Suppressor macrophage treated with lipopolysaccharide for 4 hours (primary cell): ENCODE results near the gene CFAP65.
A peak's percentile ranks its signal among the peaks of the same experiment; 100 is the strongest.

ENCODE experiments used
- DNase-seq: peaks from one replicate; pipeline ENCODE4 v3.0.0-alpha.2; 2020

CFAP65 gene

GRCh38 chr2:219003979-219004378 lies 37.3 kb downstream of the CFAP65 start:
- no peak for DNase-seq

GRCh38 chr2:219003267-219003634 lies 38.1 kb downstream of the CFAP65 start:
- peak; percentile 27 for DNase-seq

GRCh38 chr2:219002395-219003266 lies 38.7 kb downstream of the CFAP65 start:
- no peak for DNase-seq

- no peak for DNase-seq
Observed at GRCh38 chr2:219001577-219002394, 39.5 kb downstream of the CFAP65 start.

- no peak for DNase-seq
Observed at GRCh38 chr2:219001100-219001576, 40.2 kb downstream of the CFAP65 start.

- DNase-seq, result no peak
Observed at GRCh38 chr2:219000569-219000960, 40.8 kb downstream of the CFAP65 start.

- DNase-seq, result no peak
Observed at GRCh38 chr2:218999881-219000568, 41.3 kb downstream of the CFAP65 start.

- no peak for DNase-seq
Observed at GRCh38 chr2:218999021-218999880, 42.1 kb downstream of the CFAP65 start.

GRCh38 chr2:218998414-218999002 lies 42.8 kb downstream of the CFAP65 start:
- DNase-seq, result no peak

- no peak for DNase-seq
Observed at GRCh38 chr2:218997731-218998130, 43.6 kb downstream of the CFAP65 start.

- no peak for DNase-seq
Observed at GRCh38 chr2:218996937-218997336, 44.4 kb downstream of the CFAP65 start.

GRCh38 chr2:218995972-218996711 lies 45.2 kb downstream of the CFAP65 start:
- DNase-seq, result peak; percentile 89

GRCh38 chr2:218995561-218995960 lies 45.8 kb downstream of the CFAP65 start:
- no peak for DNase-seq

- DNase-seq, result peak; percentile 12
Observed at GRCh38 chr2:218993345-218994315, 47.7 kb downstream of the CFAP65 start, which contains the start of gene CRYBA2. Gene CRYBA2, minus strand, starts transcription at chr2:218993422. Its CDS starts 246 bp downstream, at chr2:218993176.

GRCh38 chr2:218992703-218993344 lies 48.5 kb downstream of the CFAP65 start:
- no peak for DNase-seq

- DNase-seq, result no peak
Observed at GRCh38 chr2:218992196-218992595, 49.1 kb downstream of the CFAP65 start.

- no peak for DNase-seq
Observed at GRCh38 chr2:218991674-218992168, 49.6 kb downstream of the CFAP65 start.

GRCh38 chr2:218990612-218991011 lies 50.7 kb downstream of the CFAP65 start:
- DNase-seq, result no peak

GRCh38 chr2:218990052-218990451 lies 51.3 kb downstream of the CFAP65 start:
- no peak for DNase-seq
